HPDE6-E6E7 (cell line): ENCODE data around the gene CRMP1.

Source experiments
- DNase-seq: peaks from one replicate; pipeline ENCODE4 v3.0.0; 2011; ENCODE audit warnings: missing footprints; ENCODE audit errors: extremely low spot score

Gene CRMP1

DNA sequence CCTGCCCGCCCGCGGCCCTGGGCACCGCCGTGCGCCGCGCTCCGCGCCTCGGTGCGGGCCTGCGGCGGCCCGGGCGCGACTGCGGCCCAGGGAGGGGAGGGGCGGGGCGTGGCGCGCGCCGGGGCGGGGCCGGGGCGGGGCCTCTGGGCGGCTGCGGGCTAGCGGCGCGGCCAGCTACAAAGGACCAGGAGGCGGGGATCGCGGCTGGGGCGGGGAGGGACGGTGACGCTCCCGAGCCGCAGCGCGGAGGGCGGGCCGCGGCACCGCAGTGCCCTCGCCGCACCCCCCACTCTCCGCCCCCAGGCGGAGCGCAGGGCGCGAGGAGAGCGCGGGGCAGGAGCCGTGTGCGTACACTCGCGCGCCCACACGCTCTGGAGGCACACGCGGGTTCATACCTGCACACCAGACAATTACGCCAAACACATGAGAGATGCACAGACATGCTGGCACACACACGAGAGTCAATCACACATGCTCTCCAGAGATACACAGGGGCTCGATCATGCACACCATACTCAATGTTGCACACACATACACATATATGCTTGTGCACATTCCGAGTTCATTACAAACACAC, at the start of gene CRMP1:
Gene CRMP1 (minus strand): TSS at position 83 of the 577 bp plus-strand sequence. CDS start 117 bp downstream, outside the sequence.
- no peak for DNase-seq

DNA sequence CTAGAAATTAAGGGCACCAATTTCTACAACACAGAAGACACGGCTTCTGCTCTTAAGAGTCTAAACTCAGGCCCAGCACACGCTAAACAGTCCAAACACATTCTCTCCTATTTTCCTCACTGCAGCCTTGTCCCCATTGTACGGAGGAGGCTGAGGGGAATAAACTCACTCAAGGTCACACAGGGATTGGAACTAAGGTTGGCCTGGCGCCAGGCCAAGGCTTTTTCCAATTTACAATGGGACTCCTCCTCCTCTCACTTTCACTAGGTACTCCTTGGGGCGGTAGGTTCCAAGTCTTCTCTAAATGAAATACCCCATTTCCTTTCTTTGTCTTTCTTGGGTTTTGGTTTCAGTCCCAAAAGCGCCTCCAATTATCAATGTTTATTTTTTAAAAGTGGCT, 48.7 kb upstream of the CRMP1 start:
- no peak for DNase-seq

DNA sequence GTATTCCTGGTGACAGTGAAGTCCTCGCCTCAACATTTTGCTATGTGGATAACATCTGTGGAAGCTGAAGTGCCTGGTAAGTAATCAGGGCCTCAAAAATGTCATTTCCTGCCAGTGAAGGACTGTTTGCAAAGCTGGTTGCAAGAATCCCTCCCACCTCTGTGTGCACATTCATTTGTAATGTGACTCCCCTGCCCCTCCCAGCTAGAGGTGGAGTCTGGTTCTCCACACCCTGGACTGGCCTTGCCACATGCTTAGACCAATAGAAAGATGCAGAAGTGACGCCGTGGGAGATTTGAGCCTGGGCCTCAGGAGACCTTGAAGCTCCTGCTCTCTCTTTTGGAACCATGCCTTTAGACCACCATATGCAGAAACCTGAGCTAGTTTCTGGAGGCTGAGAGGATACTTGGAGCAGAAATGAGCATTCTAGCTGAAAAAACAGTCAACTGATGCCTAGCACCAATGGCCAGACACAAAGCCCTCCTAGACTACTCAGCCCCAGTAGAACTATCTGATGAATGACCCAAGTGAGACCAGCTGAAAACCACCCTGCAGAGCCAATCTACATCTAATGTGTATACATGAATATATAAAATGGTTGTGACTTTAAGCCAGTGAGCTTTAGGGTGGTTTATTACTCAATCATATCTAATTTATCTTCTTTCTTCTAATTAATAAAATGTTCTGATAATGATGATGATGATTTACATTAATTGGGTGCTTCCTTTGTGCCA, 47.8 kb upstream of the CRMP1 start:
- no peak for DNase-seq

DNA sequence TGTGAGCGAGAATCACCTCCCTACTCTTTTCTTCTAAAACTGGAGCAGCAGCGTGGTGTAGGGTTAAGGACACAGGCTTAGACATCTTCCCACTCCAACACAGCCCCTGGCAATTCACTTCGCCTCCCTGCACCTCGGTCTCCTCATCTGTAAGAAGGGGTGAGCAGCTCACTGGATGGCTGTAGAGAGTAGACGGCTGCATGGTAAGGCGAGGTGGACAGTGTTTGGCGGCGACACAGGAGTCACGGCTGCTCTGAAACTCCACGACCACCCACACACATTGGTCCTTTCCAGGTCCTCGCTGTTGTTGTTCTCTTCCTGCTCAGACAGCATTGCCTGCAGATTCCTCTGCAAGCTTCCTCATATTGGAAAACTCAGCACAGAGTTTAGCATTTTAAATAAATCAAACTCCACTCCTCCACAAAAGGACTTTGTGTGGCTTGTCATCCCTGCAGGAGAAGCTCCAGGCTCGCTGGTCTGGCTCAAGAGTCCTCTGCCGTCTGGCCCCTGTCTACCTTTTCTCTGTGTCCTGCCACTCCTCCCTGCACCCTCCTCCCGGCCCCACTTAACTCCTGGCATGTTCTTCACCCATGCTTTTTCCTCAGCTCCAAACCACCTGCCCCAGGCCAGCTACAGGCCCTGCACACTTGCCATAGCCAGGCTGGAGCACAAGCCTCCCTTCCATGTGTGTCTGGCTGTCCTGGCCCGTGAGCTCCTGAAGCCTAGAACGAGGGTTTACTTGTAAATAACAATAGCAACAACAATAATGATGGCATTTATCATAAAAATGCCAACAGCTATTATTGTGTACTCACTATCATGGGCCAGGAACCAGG, 41.3 kb upstream of the CRMP1 start:
- no peak for DNase-seq

DNA sequence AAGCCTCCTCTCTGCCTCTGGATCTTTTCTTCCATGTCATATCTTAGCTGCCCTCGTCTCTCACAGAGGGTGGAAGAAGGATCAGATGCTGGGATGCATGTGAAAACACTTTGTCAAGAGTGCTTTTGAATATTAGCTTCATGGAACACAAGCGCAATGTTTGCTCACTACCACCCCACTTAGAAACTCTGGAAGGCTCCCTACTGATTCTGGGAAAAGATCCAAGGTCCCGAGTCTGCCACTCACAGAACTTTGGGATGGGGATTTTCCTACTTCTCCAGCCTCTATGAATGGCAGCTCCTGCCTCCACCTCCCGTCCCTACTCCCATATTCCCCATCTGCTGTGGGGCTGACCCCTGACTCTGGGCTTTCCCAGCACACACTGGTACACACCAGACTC, 40.2 kb upstream of the CRMP1 start:
- DNase-seq, result no peak

DNA sequence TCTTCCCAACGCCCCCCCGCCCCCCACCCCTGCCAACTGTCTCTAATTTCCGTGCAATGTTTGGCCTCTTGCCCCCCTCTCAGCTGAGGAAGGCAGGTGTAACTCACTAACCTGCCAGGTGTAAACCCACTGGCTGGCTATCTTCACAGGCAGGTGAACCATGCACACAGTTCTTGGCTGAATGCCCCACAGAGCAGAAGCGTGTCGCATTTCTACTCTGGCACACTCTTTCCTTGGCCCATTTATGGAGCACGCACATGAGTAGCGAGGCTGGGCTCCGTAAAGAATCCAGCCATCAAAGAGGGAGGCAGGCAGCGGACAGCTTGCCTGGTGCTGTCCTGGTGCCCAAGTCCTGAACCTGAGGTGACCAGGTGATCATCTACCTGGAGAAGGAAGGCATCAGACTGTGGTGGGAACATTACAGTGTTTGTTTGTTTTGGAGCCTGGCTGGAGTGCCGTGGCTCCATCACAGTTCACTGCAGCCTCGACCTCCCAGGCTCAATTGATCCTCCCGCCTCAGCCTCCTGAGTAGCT, 39.2 kb upstream of the CRMP1 start:
- no peak for DNase-seq

DNA sequence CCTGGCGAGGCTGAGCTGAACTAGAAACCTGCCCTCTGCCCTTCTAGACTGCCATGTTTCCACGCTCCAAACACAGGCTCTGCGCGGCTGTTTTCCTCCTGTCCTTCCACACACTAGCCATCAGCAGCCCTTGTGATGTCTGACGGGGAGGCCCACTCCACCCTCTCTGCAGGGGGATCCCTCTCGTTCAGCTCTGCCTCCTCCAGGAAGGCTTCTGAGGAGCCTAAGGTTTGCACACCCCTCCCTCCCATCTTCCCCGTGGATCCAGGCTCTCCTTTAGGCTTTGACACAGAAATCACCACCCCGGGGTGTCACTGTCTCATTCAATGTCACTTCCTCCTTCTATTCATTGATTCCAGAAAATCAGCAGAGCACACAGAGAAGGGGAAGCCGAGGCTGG, 38.6 kb upstream of the CRMP1 start:
- DNase-seq, result no peak

DNA sequence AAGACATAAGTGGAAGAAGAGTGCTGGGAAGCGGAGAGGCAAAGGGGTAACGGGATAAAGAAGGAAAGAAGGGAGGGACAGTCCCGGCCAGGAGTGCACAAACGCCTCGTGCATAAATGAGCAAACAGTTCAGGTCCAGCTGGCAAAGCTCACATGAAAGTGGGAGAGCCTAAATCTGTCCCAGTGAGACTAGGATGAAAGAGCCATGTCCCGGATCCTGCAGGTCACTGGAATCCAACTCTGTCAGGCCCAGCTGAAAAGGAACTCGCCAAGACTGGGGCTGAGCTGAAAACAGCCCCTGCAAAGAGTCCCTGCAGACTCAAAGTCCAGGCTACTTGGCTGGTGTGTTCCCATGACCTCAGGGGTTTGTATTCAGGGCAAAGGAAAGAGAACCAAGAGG, 38.0 kb upstream of the CRMP1 start:
- no peak for DNase-seq

DNA sequence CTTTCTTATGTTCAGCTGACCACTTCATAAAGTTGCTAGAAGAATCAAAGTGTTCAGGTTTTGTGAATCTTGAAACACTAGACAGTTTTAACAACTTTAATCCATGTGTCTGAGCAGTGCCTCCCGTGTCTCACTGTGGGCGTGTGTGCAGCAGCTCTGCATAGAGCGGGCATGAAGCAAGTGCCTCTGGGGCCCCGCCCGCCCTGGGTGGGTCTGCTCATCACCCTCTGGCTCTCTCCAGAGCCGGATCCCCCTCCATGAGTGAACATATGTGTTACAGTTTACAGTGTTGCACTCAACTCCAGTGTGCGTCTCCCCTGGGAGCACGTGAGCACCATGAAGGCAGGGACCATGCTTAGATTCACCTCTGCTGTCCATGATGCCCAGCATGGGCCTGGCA, 37.6 kb upstream of the CRMP1 start:
- DNase-seq, result no peak

DNA sequence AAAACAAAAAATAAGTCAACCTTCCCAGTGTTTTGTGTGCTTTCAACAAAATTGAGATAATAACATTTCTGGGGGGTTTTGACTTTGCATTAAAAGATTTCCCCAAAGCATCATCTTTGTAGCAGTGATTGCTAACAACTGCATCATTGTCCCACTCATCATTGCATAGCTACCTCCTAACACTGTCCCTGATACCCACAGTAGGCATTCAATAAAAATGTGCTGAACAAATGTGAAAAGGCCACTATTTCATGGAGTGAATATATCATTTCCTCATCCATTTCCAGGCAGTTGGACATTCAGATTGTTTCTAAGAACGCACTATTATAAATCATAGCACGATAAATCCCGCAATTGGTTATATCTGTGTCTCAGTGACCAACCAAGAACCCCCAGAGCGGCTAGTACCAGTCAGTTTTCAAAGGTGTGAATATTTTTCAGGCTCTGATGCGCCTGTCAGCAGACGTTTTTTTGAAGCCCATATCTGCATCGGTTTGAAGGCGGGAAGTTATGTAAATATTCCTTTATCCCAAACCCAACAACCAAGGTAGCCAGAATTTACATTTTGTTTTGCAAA, 36.0 kb upstream of the CRMP1 start:
- no peak for DNase-seq

DNA sequence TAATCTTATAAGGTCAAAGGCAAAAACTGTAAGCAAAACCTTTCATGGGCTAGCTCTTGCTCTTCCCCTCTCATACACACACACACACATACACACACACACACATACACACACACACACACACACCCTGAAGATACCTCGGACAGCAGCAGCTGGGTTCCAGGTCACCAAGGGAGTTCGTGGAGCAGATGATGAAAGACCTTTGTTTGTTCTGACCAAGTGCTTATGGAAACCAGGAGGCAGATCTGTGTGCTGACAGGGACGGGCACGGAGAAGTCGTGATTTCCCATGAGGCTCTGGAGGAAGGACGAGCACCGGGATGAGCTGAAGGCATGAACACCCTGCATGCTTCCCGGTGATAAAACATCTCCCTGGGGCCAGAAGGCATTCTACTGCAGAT, 35.4 kb upstream of the CRMP1 start:
- no peak for DNase-seq

DNA sequence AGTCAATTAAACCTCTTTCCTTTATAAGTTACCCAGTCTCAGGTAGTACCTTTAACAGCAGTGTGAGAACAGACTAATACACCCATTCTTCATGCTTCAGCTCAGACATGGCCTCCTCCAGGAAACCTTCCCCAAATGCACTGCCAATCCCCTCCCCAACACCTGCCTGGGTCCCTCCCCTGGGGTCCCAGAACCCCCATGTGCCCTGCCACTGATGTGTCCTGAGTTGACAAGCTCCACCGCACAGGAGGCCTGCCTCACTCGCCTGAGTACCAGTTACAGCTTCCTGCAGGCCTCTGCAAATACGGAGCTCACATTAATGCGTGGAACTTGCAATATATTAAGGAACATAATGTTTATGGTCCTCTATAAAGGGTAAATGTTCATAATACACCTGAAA, 34.9 kb upstream of the CRMP1 start:
- no peak for DNase-seq

DNA sequence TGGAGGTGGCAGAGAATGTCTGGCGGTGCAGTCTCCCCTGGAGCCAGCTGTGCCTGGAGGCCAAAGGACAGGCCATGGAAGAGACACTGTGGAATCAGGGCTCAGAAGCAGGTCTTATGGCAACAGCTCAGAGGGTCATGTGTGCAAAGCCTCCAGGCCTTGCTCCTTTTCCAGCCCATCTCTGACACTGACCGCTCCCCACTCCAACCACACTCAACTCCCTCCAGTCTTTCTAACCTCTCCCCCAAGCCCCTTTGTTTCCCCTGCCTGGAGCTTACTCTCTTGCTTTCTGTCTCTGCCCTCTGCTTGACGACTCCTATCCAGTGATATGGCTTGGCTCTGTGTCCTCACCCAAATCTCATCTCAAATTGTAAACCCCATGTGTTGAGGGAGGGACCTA, 34.2 kb upstream of the CRMP1 start:
- DNase-seq, result no peak

DNA sequence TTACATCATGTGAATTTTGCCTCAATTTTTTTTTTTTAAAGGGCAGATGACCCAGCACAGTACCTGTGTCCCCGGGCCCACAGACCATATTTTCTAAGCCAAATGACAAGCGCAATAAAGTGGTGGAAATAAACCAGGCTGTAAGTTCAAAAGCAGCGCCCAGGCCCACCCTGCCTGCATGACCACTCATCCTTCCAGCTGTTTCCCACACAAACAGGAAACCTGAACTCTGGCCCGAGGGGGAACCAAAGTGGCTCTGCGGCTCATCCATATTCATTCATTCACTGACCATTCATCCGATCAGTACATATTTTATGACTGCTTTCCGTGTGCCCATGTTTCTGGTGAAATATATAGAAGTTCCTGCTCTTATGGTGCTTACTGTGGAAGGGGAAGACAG, 33.7 kb upstream of the CRMP1 start:
- DNase-seq, result no peak

DNA sequence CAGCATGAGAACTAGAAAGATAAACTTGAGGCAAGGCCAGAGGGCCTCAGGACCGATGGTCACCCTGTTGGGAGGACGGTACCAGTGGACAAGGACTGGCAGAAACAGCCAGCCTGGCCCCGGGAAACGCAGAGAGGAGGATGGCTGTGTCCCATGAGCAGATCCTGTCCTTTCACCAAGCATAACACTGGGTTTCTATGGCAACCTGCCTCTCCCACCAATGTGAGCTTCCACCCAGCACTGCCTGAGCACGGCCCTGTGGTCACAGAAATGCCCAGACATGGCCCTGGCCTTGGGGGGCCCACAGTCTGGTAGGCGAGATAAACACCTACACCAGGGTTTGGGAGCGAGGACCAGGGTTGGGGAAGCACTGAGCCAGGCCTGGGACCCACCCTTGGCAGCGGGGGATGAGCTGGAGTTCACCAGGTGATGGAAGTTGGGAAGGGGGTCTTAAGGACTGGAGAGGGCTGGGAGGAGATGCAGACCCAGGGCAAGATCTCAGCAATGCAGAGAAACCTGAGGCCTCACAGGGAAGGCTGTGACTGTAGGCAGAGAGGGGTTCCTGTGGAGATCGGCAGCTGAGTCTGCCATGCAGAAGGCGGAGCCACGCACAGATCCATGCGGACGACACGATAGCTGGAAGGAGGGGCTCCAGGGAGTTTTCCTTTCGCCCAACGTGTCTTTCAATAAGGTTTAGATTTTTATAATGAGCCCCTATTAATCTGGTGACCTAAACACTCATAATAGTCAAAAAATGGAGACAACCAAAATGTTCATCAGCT, 32.7 kb upstream of the CRMP1 start:
- DNase-seq, result no peak

DNA sequence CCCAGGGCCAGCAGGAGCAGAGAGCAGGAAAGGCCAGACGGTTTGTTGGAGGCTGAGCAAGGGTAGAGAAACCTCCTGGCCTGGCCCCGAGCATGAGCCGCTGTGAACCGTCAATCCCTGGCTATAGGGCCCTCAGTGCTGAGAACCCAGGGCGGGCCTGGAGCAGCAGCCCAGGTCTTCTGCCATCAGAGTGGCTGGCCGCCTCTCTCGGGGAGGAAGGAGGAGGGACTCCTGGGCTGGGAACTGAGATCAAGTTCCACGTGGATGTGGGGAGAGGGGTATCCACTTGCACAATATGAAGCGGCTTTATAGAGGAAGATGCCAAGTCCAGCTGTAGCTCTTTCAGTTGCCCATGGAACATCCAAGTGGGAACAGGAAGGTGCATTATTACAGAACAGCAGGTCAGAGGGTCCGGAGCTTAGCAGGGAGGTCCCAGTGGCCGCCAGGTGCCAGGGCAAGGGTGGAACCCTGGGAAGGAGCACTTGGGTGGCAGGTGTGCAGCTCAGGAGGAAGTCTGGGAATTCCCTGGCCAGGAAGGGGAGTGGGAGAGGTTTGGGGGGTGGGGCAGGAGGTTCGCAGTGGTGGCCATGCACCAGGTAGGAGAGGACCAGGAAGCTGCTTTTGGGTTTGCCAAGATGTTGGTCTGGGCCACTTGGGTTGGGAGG, 31.7 kb upstream of the CRMP1 start:
- DNase-seq, result no peak

DNA sequence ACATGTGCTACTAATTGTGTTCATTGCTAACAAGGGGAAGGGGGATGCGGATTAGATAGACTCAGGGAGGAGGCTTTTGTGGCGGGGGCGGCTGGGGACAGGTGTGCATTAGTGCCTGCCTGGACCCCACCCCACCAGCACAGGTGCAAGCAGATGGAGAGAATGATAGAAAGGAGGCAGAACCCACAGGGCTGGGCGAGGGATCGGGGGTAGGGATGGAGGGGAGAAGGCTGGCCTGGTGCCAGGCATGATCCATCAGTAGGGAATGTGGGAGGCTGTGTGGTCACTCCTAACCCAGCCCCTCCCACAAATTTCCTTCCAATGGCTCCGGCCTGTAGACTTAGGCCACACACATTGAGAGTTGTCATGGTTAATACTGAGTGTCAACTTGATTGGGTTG, 30.5 kb upstream of the CRMP1 start:
- no peak for DNase-seq

DNA sequence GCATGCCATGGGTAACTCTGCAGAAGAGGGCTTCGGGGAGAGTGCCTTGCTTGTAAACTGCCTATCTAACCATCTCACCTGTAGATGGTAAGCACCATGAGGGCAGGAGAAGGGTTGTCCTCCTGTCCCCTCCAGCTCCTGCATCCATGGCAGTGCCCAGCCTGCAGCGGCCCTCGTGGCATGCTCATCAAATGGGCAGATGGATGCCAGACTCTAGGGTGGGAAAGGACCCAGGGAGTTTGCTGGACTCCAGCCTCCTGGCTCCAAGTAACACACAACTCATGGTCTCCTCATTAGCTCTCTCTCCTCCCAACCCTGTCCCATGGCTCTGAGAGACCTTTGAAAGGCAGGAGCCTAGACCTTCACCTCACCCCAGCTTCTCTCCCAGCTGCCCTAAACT, 29.7 kb upstream of the CRMP1 start:
- DNase-seq, result no peak

DNA sequence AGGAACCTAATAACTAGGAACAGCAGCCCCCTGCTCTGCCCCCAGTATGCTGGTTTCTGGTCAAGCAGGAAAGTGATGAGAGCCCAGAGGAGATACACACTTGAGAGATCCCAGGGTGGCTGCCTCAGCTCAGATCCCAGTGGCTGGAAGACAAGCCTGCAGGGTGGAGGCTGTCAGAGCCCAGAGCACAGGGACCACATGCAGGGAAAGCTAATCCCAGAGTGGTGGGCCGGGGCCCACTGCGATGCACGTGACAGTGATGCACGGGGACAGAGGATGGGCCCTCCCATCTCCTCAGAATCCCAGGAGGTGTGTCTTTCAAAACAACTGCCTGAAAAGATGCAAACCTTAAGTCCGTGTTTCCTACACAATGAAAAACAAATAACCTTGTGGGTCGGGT, 29.1 kb upstream of the CRMP1 start:
- no peak for DNase-seq

DNA sequence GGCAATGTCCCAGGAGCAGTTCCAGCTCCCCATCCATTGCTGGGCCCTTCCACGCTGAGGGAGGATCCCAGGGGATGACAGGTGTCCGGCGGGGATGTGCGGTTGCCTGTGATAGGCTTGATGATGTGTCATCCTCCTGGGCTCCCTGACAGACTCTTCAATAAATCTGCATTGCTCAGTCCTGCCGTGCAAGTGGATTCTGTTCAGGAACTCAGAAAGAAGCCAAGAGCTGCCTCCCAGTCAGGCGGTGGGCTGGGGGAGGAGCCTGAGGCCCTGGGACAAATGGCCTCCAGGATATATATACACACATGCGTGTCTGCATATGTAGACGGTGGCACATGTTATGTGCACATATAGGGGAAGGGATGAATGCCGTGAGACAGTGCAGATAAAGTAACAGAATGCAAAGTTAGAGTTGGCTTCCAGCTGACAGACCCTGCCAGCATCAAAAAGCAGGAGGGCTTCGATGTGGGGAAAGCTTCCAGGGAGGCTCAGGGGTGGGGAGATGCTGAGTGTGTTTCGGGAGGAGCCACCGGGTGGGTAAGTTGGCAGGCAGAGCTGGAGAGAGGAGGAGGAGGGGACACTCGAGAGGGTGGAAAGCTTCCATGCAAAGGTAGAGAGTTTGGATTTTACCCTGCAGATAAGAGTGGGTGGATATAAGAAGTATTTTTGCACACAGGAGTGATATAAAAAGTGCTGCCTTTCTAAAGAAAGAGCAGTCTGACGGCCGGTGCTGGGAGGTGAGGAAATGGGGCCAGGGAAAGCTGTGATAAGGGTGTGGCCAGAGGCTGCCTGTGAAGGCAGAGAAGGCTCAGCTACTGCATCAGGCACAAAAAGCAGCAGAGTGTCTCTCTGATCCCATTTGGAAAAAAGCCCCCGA, 28.5 kb upstream of the CRMP1 start:
- DNase-seq, result no peak
